Skin epidermis (tissue), 12 donors: Measurements from ENCODE around the gene NUMB.

Experiments
- H3K27ac ChIP-seq, 21 experiments: fragments of 200-600 bp; sonication (generic) in 11 of 21; one replicate each; pipeline ENCODE4 v1.5.0; 2020; ENCODE audit warnings: mild to moderate bottlenecking in 3 of 21, inconsistent platforms in 2 of 21, moderate library complexity in 2 of 21
- H3K4me3 ChIP-seq, 7 experiments: fragments of 200-600 bp; sonication (generic) in 2 of 7; one replicate each; pipeline ENCODE4 v1.5.0; 2020; ENCODE audit warnings: inconsistent platforms in 2 of 7, mild to moderate bottlenecking in 2 of 7, moderate library complexity in 1 of 7

The NUMB gene

DNA sequence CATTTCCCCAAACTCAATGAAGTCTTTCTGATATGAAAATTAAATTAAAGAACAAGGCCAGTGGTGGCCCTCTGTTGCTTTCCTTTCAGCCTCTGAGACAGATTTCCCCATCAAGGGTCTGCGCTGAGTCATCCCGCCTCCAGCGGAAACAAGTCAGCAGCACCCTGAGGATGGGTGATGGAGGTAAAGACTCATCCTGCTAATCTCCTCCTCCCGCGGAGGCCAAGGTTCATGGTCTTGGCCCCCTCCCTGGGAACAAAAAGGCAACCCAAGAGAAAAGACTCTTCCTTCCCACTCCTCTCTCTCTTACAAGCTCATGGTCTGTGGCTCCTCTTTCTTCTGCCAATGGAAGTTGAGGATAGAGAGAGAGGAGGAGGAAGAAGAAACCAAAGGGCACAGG is 9.0 kb upstream of the NUMB start:
- Histone ChIP-seq H3K4me3 (no peak overlapping the region), H3K27ac (peak overlapping the region in 6 of 21 experiments; percentile 24 to 75 (median 56))

- H3K27ac ChIP-seq: peak overlapping the region in 6 of 21 experiments; percentile 19 to 75 (median 56)
- H3K4me3 ChIP-seq: no peak overlapping the region
Measured at GRCh38 chr14:73466861-73467260, 8.5 kb upstream of the NUMB start.

DNA sequence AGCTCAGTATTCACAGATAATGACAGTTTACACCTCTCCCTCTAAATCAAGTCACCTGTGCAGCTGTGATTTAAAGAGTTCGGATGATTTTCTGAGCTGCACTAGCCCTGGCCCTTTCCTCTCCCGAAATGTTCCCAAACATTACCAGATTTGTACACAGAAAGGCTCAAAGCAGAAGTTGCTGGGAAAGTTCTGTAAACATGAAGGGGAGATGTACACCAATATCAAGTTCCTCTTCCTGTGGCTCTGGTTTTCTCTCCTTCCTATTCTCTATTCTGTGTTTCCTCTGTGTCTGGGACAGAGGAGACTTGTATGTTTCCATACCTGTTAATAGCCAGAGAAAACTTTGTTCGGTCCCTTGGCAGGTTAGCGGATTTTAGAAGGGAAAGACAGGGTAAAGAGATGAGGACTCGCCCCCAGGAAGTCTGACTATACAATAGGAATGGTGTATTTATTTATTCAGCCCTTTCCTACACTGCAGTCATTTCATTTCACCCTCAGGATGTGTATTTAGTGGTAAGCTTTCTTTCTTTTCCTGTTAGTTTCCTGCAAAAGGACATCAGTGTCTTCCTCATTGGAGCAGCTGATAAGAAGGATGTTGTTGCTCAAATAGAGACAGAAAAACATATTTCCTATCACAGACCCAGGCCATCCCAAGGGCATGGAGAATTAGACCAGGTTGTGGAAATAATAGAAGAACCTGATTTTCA is 7.6 kb upstream of the NUMB start:
- no peak overlapping the region for H3K4me3 ChIP-seq
- H3K27ac ChIP-seq: peak overlapping the region in 15 of 21 experiments; percentile 1 to 75 (median 49)

GRCh38 chr14:73463411-73463810 is 5.1 kb upstream of the NUMB start:
- H3K27ac ChIP-seq: peak overlapping the region in 16 of 21 experiments; percentile 3 to 74 (median 24)
- no peak overlapping the region for H3K4me3 ChIP-seq

DNA sequence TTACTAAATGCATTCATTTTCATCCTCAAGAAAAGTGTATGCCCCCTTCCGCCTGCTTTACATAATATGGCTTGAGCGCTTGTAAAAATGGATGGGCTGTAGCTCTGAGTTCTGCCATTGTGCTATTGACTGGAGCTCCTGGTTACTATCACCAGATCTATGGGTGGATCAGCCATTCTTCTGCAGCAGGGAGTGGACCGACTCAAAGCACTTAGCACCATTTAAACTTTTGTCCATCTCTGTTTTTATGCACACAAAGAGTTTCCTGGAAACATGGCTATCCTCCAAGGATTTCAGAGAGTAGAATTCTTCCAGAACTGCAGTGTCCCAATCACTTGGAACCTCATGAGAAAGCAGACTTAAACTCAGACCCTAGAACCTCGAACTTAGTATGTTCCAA is 4.5 kb upstream of the NUMB start:
- H3K4me3 ChIP-seq: no peak overlapping the region

DNA sequence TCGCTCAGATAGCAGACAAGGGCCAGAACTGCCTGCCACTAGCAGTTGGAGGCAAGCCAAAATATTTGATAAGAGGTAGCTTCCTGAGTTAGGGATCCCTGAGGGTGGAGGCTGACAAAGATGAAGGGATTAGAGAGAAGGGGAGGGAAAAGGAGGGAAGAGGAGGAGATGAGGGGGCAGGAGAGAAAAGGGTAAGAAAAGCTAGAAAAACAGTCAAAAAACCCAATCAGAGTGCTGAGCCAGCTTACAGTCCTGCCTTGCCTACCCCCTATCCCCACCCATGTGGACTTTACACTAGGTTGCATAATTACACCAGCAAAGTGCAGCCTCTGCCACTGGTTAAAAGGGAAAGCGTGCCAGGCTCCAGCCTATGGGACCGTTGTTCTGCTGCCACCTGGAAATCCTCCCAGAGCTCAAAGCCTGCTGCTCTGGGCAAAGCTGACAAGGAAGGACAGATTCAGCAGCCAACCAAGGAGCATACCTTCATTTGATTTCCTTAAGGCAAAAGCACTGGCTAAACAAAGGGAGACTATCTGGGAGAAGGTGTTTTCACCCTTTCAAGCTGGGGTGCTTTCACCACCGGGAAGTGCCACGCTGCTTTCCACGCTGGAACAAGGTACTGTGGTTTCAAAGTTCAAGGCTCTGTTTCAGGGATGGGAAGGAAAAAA is 3.8 kb upstream of the NUMB start:
- peak overlapping the region in 1 of 7 experiments; percentile 8 for H3K4me3 ChIP-seq
- H3K27ac ChIP-seq: peak overlapping the region in 11 of 21 experiments; percentile 12 to 74 (median 56)

More for the DNA sequence above, 4.5 kb upstream of the NUMB start:
- H3K27ac ChIP-seq: peak overlapping the region in 12 of 21 experiments; percentile 3 to 74 (median 50)

- Histone ChIP-seq H3K4me3 (peak overlapping the region in 1 of 7 experiments; percentile 8), H3K27ac (peak overlapping the region in 10 of 21 experiments; percentile 12 to 74 (median 56))
Measured at GRCh38 chr14:73461478-73462047, 3.2 kb upstream of the NUMB start.

DNA sequence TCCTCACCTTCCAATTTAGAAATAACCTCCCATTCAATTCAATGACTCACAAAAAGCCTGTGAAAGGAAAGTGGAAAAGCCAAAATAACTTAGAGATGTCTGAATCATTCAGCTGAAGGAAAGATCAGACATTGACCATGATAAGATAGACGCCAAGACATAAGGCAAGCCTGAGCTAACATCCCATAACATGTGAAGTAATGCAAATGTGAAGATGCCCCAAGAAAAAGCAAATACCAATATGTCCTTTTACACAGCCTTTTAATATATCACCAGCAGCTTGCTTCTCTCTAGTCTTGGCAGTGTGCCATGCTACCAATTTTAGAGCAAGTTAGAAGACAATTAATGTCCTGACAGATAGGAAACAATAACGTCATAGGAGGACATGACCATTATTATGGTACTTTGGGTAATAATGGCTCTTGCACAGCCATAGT is 2.4 kb upstream of the NUMB start:
- Histone ChIP-seq H3K4me3 (no peak overlapping the region), H3K27ac (peak overlapping the region in 2 of 21 experiments; percentile 12 to 57)

DNA sequence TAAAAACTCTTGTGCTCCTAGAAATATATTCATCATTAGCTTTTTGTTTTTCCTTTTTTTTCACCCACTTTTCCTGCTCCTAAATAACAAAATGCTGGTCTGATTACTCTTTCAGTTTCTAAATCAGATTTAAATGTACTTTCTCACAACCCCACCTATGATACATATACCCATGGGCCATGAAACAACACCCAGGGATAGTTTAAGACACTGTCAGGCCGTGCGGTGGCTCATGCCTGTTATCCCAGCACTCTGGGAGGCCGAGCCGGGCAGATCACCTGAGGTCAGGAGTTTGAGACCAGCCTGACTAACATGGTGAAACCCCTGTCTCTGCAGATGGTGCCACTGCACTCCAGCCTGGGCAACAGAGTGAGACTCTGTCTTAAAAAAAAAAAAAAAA is 1.6 kb upstream of the NUMB start:
- no peak overlapping the region for H3K4me3 ChIP-seq
- H3K27ac ChIP-seq: peak overlapping the region in 2 of 21 experiments; percentile 15 to 20

- H3K4me3 ChIP-seq: peak overlapping the region; percentile 84 to 99 (median 95)
Measured at GRCh38 chr14:73457924-73458182, 493 bp downstream of the NUMB start.

GRCh38 chr14:73457041-73457923 is 1.1 kb downstream of the NUMB start:
- Histone ChIP-seq H3K4me3 (peak overlapping the region; percentile 84 to 99 (median 95)), H3K27ac (peak overlapping the region; percentile 79 to 99 (median 95))

More at GRCh38 chr14:73457924-73458182, 493 bp downstream of the NUMB start:
- peak overlapping the region; percentile 79 to 99 (median 95) for H3K27ac ChIP-seq

- Histone ChIP-seq H3K4me3 (no peak overlapping the region), H3K27ac (peak overlapping the region in 4 of 21 experiments; percentile 4 to 26 (median 8))
Measured at GRCh38 chr14:73455294-73455693, 3.1 kb downstream of the NUMB start.

DNA sequence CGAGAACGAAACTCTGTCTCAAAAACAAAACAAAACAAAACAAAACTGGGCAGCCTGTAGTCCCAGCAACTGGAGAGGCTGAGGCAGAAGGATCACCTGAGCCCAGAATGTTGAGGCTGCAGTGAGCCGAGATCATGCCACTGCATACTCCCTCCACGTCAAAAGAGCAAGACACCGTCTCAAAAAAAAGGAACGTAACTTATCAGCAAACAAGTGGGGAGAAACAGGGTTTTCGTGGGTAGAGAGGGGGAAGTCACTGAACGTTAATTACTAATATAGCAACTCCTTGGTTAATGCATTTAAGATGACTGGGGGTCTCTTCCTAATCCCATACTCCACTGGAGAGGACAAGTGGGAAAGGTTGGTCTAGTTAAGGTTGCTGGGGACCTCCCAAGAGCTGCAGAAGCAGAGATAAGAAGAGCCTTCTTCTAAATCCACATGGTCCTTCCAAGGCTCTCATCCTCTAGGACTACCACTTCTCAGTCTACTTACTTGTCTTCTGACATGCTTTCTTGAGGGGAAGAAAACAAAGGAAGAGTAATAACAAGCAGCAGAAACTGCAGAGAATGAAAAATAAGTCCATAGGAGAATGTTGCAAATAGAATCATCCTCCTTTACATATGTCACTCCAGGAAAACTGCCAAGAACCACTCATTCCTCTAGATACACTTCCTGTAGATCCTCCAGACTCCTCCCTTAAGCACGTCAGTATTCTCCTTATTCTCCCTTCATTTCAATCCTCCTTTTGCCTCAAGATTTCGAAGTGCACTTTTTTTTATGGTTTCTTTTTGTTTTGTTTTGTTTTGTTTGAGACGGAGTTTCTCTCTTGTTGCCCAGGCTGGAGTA is 5.8 kb downstream of the NUMB start:
- peak overlapping the region in 1 of 21 experiments; percentile 59 for H3K27ac ChIP-seq

GRCh38 chr14:73443758-73444157 is 14.6 kb downstream of the NUMB start:
- no peak overlapping the region for H3K4me3 ChIP-seq
- H3K27ac ChIP-seq: no peak overlapping the region

More for the DNA sequence above, 5.8 kb downstream of the NUMB start:
- H3K4me3 ChIP-seq: no peak overlapping the region

- Histone ChIP-seq H3K4me3 (no peak overlapping the region), H3K27ac (no peak overlapping the region)
Measured at GRCh38 chr14:73441286-73441685, 17.1 kb downstream of the NUMB start.

- H3K27ac ChIP-seq: no peak overlapping the region
- H3K4me3 ChIP-seq: no peak overlapping the region
Measured at GRCh38 chr14:73438993-73439392, 19.4 kb downstream of the NUMB start.

GRCh38 chr14:73437206-73437605 is 21.1 kb downstream of the NUMB start:
- Histone ChIP-seq H3K27ac (no peak overlapping the region), H3K4me3 (no peak overlapping the region)

GRCh38 chr14:73432124-73432523 is 26.2 kb downstream of the NUMB start:
- no peak overlapping the region for H3K27ac ChIP-seq
- H3K4me3 ChIP-seq: no peak overlapping the region

DNA sequence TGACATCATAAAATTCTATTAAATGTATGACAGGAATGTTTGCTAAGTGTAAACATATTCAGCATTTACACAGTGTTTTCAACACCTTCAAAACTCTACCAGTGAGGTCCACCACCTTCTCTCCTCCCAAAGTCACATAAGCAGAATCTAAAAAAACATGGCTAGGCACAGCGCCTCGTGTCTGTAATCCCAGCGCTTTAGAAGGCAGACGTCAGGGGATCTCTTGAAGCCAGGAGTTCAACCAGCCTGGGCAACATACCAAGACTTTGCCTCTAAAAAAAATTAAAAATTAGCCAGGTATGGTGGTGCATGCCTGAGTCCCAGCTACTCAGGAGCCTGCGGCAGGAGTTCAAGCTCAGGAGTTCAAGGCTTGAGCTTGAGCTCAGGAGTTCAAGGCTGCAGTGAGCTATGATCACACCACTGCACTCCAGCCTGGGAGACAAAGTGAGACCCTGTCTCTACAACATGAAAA is 30.0 kb downstream of the NUMB start:
- H3K27ac ChIP-seq: peak overlapping the region in 4 of 21 experiments; percentile 8 to 46 (median 20)
- H3K4me3 ChIP-seq: no peak overlapping the region
